Osteocyte (in vitro differentiated cells): ENCODE measurements around the gene PLXNA4. TPM values are rescaled to one million over a fixed set of nuclear protein-coding genes. Genes with fewer than 3 reads are reported as not detected.

ENCODE experiments used
- DNase-seq: peaks from one replicate; pipeline ENCODE4 v3.0.0; 2021; ENCODE audit warnings: mixed read lengths; ENCODE audit not compliant: unreplicated experiment; ENCODE audit errors: extremely low spot score
- H3K27ac Mint-ChIP-seq: one replicate; pipeline ENCODE4 v1.8.0; 2021; ENCODE audit warnings: mild to moderate bottlenecking, mixed read lengths; ENCODE audit not compliant: unreplicated experiment
- H3K27me3 Mint-ChIP-seq: one replicate; pipeline ENCODE4 v1.8.0; 2021; ENCODE audit warnings: mixed read lengths; ENCODE audit not compliant: unreplicated experiment
- H3K36me3 Mint-ChIP-seq: one replicate; pipeline ENCODE4 v1.8.0; 2021; ENCODE audit warnings: mixed read lengths; ENCODE audit not compliant: unreplicated experiment
- H3K4me1 Mint-ChIP-seq: one replicate; pipeline ENCODE4 v1.8.0; 2021; ENCODE audit warnings: mixed read lengths; ENCODE audit not compliant: unreplicated experiment
- H3K4me3 Mint-ChIP-seq: one replicate; pipeline ENCODE4 v1.8.0; 2021; ENCODE audit warnings: mild to moderate bottlenecking, moderate library complexity, mixed read lengths; ENCODE audit not compliant: unreplicated experiment
- H3K9me3 Mint-ChIP-seq: one replicate; pipeline ENCODE4 v1.8.0; 2021; ENCODE audit warnings: mixed read lengths; ENCODE audit not compliant: unreplicated experiment
- total RNA-seq: library from RNA; stranded (reverse); gene quantifications from 2 replicates; pipeline ENCODE4 v1.2.1, GENCODE V29; 2021
- TF ChIP-seq, protein P1 (sequence below): fragments of 200-600 bp; sonication (generic); IDR thresholded peaks from 2 replicates; pipeline ENCODE4 v1.5.0; 2021; ENCODE audit warnings: antibody characterized with exemption, mild to moderate bottlenecking, moderate library complexity

The PLXNA4 gene
- total RNA-seq, 1 donor from 2014 or later, result 59.0 TPM

DNA sequence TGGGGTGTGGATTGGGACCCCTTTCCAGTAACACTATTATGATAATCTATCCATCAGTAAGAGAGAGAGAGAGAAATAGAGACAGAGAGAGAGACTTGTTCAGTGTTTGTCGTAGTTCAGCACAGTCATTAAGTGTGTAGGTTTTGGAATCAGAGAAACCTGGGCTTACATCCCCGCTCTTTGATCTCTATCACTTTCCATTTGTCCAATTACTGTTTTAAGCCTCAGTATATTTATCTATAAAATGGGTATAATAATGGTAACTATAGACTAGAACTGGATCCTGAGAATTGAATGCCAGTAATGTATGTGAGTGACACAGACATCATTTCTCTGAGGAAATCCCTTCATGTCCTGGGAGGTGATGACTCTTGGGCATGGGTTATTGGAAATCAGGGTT, 460.5 kb downstream of the PLXNA4 start:
- TF ChIP-seq, protein P1, sequence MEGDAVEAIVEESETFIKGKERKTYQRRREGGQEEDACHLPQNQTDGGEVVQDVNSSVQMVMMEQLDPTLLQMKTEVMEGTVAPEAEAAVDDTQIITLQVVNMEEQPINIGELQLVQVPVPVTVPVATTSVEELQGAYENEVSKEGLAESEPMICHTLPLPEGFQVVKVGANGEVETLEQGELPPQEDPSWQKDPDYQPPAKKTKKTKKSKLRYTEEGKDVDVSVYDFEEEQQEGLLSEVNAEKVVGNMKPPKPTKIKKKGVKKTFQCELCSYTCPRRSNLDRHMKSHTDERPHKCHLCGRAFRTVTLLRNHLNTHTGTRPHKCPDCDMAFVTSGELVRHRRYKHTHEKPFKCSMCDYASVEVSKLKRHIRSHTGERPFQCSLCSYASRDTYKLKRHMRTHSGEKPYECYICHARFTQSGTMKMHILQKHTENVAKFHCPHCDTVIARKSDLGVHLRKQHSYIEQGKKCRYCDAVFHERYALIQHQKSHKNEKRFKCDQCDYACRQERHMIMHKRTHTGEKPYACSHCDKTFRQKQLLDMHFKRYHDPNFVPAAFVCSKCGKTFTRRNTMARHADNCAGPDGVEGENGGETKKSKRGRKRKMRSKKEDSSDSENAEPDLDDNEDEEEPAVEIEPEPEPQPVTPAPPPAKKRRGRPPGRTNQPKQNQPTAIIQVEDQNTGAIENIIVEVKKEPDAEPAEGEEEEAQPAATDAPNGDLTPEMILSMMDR, result no peak
- Mint-ChIP-seq H3K27ac (no peak overlapping the region), H3K9me3 (no peaks in the 10 kb centered on the region), H3K36me3 (no peaks in the 10 kb centered on the region), H3K27me3 (no peaks in the 10 kb centered on the region), H3K4me1 (peaks cover 32% of the 10 kb centered on the region), H3K4me3 (no peak overlapping the region)
- no peak for DNase-seq

DNA sequence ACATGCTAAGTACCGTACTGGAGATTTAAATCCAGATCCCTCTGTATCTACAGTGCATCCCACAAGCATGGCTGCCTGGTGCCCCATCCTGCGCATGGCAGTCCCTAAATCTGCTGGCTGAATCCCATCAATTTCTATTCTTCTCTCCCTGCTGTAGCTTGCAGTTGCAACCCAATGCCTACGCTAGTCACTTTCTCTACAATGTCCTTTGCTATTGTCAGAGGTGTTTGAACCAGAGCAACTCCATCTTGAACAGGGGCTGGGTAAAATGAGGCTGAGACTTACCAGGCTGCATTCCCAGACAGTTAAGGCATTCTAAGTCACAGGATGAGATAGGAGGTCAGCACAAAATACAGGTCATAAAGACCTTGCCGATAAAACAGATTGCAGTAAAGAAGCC, 461.2 kb downstream of the PLXNA4 start:
- no peaks in the 10 kb centered on the region for H3K27me3 Mint-ChIP-seq
- no peak overlapping the region for H3K27ac Mint-ChIP-seq
- TF ChIP-seq, protein P1, result no peak
- H3K4me1 Mint-ChIP-seq, result peaks cover 32% of the 10 kb centered on the region
- no peaks in the 10 kb centered on the region for H3K36me3 Mint-ChIP-seq
- no peak overlapping the region for H3K4me3 Mint-ChIP-seq
- no peaks in the 10 kb centered on the region for H3K9me3 Mint-ChIP-seq
- DNase-seq, result no peak

DNA sequence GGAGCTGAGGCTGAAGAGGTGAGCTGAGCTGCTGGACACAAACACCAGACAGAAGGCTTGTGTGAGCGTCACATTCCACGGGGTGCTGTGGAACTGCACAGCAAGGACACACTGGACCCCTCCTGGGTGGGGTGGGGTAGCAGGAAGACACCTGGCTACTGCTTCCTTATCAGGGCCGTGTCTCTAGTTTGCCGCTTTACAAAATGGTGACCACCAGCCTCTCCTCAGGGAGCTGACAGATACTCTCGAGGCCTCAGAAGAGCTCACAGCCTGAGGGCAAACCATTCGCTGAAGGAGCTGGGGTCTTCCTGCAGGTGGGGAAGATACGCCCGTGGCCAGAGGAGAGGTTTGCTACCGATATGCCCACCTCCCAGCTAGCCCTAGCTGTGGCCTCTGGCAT, 461.9 kb downstream of the PLXNA4 start:
- no peak overlapping the region for H3K4me3 Mint-ChIP-seq
- H3K36me3 Mint-ChIP-seq, result no peaks in the 10 kb centered on the region
- no peak for DNase-seq
- H3K9me3 Mint-ChIP-seq, result no peaks in the 10 kb centered on the region
- TF ChIP-seq, protein P1, result no peak
- H3K4me1 Mint-ChIP-seq, result peaks cover 32% of the 10 kb centered on the region
- no peak overlapping the region for H3K27ac Mint-ChIP-seq
- no peaks in the 10 kb centered on the region for H3K27me3 Mint-ChIP-seq

DNA sequence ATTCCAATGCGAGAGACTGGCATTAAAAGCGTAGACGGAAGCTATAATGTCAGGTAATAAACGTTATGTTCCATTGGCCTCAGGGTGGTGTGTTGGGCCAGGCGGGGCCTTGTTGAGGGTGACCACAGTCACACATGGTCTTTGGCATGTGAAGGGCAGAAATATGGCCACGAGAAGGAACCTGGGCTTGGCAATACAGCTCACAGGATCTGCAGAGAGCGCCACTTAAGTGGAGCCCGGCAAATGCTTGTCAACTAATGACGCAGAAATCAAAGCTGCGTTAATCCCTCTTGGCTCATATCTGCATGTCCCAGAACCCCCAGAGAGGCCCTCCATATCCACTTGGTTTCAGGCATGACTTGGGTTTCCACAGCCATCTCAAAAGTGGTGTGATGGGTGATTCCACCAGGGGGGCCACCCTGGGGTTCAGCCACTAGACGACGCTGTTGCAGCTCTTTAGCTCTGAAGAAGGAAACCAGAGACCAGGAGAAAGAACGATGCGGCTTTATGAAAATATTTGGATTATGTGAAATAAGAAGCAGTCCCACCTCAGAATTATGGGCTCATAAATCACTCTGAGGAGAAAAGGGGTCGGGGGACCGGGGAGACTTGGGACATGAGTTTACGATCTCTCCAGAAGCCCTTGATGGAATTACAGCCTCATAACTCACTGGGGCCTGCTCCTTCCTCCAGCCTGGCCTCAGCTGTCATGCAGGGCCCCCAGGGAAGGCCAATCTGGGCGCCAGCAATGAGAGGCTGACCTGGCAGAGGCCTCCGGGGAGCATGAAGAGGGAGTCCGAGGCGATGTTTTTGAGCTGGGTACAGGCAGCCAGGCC, 462.5 kb downstream of the PLXNA4 start:
- no peak overlapping the region for H3K27ac Mint-ChIP-seq
- H3K4me3 Mint-ChIP-seq, result no peak overlapping the region
- TF ChIP-seq, protein P1, result no peak
- H3K36me3 Mint-ChIP-seq, result no peaks in the 10 kb centered on the region
- no peak for DNase-seq
- no peaks in the 10 kb centered on the region for H3K27me3 Mint-ChIP-seq
- H3K9me3 Mint-ChIP-seq, result no peaks in the 10 kb centered on the region
- peaks cover 26% of the 10 kb centered on the region for H3K4me1 Mint-ChIP-seq

DNA sequence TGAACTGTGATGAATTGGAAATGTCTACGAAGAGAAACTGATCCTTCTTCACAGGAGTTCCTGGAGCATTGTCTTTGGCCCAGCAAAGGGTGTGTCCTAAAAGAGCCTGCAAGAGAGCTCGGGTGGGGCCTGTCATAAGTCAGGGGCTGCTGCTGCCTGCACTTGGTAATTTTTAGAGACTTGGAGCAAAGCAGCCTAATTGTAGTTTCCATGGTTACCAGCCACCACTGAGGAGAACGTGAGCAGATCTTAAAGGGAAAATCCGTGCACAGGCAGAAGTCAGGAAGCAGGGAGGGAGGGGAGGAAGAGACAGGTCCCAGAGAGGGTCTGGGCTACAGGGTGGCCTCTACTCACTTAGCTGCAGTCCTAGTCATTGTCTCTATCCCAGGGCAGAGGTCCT, 463.6 kb downstream of the PLXNA4 start:
- no peak for DNase-seq
- Mint-ChIP-seq H3K4me1 (peaks cover 18% of the 10 kb centered on the region), H3K27me3 (no peaks in the 10 kb centered on the region), H3K36me3 (no peaks in the 10 kb centered on the region), H3K27ac (no peak overlapping the region), H3K4me3 (no peak overlapping the region), H3K9me3 (no peaks in the 10 kb centered on the region)
- TF ChIP-seq, protein P1, result no peak
